K562 (cell line): ENCODE data around the gene ATRAID. TPM values are rescaled to one million over a fixed set of nuclear protein-coding genes. Genes with fewer than 3 reads are reported as not detected.
A peak's percentile ranks its signal among the peaks of the same experiment; 100 is the strongest.

ENCODE experiments used
- GTF2A2 ChIP-seq: IDR thresholded peaks from 2 replicates; pipeline ENCODE4 v1.6.1; 2016; ENCODE audit warnings: mild to moderate bottlenecking, missing genetic modification characterization, missing compliant biosample characterization
- HNRNPUL1 ChIP-seq: fragments of 200-400 bp; formaldehyde crosslinking; IDR thresholded peaks from 2 replicates; pipeline ENCODE4 v1.6.1; 2017; ENCODE audit warnings: low read length
- NFXL1 ChIP-seq: fragments of 450-650 bp; formaldehyde crosslinking; IDR thresholded peaks from 2 replicates; pipeline ENCODE4 v1.4.0; 2021; ENCODE audit warnings: mild to moderate bottlenecking
- RBM14 ChIP-seq: fragments of 200-400 bp; formaldehyde crosslinking; IDR thresholded peaks from 2 replicates; pipeline ENCODE4 v1.6.1; 2018; ENCODE audit warnings: low read depth, mild to moderate bottlenecking, low read length, moderate library complexity, borderline replicate concordance; ENCODE audit not compliant: insufficient read depth
- SETDB1 ChIP-seq: IDR thresholded peaks from one replicate; pipeline ENCODE4 v1.6.1; 2012; ENCODE audit warnings: low read length, control low read depth, inconsistent platforms
- SIN3B ChIP-seq: fragments of 450-650 bp; IDR thresholded peaks from 2 replicates; pipeline ENCODE4 v1.6.1; 2017; ENCODE audit warnings: low read depth, mild to moderate bottlenecking, moderate library complexity
- TAF7 ChIP-seq: fragments of 450-650 bp; IDR thresholded peaks from 2 replicates; pipeline ENCODE4 v1.6.1; 2016; ENCODE audit warnings: missing genetic modification characterization, missing compliant biosample characterization
- TCF7L2 ChIP-seq: fragments of 150-350 bp; IDR thresholded peaks from 2 replicates; pipeline ENCODE4 v1.6.1; 2016; ENCODE audit warnings: low read depth, mild to moderate bottlenecking, low read length, moderate library complexity
- YY1 ChIP-seq, 3 experiments: IDR thresholded peaks; 2 replicates each; pipeline ENCODE4 v1.6.1; 2011; ENCODE audit warnings: low read length in 2 of 3, mild to moderate bottlenecking in 2 of 3, moderate library complexity in 2 of 3, borderline replicate concordance in 1 of 3, control low read depth in 1 of 3, low read depth in 1 of 3; ENCODE audit not compliant: insufficient read depth in 3 of 3, insufficient replicate concordance in 2 of 3, control insufficient read depth in 1 of 3, insufficient read length in 1 of 3; ENCODE audit errors: extremely low read depth in 1 of 3
- ZEB2 ChIP-seq: fragments of 450-650 bp; IDR thresholded peaks from 2 replicates; pipeline ENCODE4 v1.6.1; 2016
- ZNF197 ChIP-seq: fragments of 200-800 bp; sonication (Bioruptor generic); IDR thresholded peaks from 2 replicates; pipeline ENCODE4 v1.6.1; 2016; ENCODE audit warnings: low read depth, missing genetic modification characterization, missing compliant biosample characterization
- ZNF583 ChIP-seq: fragments of 250-450 bp; sonication (Bioruptor Pico); IDR thresholded peaks from 2 replicates; pipeline ENCODE4 v1.4.0; 2020
- polyA plus RNA-seq, 8 experiments: library from polyadenylated mRNA; depleted of rRNA in 4 of 8; stranded (reverse) in 5 of 8; unstranded in 3 of 8; fragments of >200 nt; fragmentation: Nextera tagmentation in 2 of 8; fragmentation: Illumina TruSeq in 1 of 8; extraction: Ambion mirVana in 2 of 8; extraction: Trizol in 1 of 8; gene quantifications; 2 replicates each; pipeline versions ENCODE4 v1.2.1 to v1.2.3, GENCODE V29; 2011 to 2014; ENCODE audit warnings: inconsistent platforms in 1 of 8, missing spikeins in 1 of 8
- total RNA-seq, 7 experiments: library from RNA; depleted of rRNA in 6 of 7; stranded (reverse); fragments of >200 nt in 6 of 7; fragmentation: Illumina TruSeq in 2 of 7; extraction: Trizol in 2 of 7; gene quantifications; 2 replicates each; pipeline versions ENCODE4 v1.2.1 to v1.2.3, GENCODE V29; 2011 to 2021; ENCODE audit warnings: low replicate concordance in 1 of 7
- TF ChIP-seq, protein P1 (sequence below): fragments of 250-450 bp; sonication (Bioruptor Pico); IDR thresholded peaks from 2 replicates; pipeline ENCODE4 v1.8.0; 2021; ENCODE audit warnings: borderline replicate concordance, mild to moderate bottlenecking, moderate library complexity; ENCODE audit not compliant: poor library complexity, severe bottlenecking
- TF ChIP-seq, protein P2 (sequence below): fragments of 450-650 bp; conservative IDR thresholded peaks from 2 replicates; pipeline ENCODE4 v1.6.1; 2016; ENCODE audit warnings: missing genetic modification characterization, low read depth, mild to moderate bottlenecking, missing compliant biosample characterization, moderate library complexity
- TF ChIP-seq, protein P3 (sequence below): IDR thresholded peaks from 2 replicates; pipeline ENCODE4 v1.6.1; 2011; ENCODE audit warnings: borderline replicate concordance, low read depth, mild to moderate bottlenecking, moderate library complexity, low read length; ENCODE audit not compliant: insufficient read depth, poor library complexity, severe bottlenecking
- TF ChIP-seq, protein P4 (sequence below): fragments of 450-650 bp; formaldehyde crosslinking; IDR thresholded peaks from 2 replicates; pipeline ENCODE4 v1.4.0; 2020; ENCODE audit warnings: mild to moderate bottlenecking, mixed read lengths
- TF ChIP-seq, protein P5 (sequence below): fragments of 250-450 bp; sonication (Bioruptor Pico); IDR thresholded peaks from 2 replicates; pipeline ENCODE4 v1.5.0; 2021; ENCODE audit warnings: mild to moderate bottlenecking, moderate library complexity

The ATRAID gene
- total and polyA plus RNA-seq, 9 of the 15 experiments (the other 6 are each of a cell fraction or from before 2014, with no cell fraction given) = 70.2 to 187 (median 108) TPM

DNA sequence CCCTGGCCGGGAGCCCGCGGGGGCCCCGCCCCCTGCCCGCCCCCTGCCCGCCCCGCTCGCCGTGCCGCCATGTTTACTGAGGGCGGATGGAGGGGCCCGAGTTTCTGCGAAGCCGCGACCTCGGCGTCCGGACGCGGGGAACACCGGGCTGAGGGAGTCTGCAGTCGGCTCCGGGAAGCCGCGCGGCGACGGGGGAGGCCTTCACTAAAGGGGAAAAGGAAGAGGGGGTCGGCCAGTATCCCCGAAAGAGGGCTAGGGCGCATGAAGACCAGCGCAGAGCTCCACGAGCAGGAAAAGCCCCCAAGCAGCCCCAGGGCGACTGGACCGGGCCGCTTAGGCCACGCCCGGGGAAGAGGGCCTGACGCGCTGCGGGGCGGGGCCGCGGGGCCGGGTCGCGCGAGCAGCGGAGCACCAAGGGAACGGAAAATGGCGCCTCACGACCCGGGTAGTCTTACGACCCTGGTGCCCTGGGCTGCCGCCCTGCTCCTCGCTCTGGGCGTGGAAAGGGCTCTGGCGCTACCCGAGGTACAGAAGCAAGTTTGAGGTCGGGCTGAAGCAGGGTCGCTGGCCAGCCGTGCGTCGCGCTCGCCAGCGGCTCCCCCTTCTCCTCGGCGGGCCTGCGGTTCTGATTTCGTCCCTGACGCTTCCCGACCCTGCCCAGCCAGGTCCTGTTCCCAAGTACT, at the start of gene ATRAID, which contains the start of gene SLC5A6 (continued):
- TF ChIP-seq, protein P1, sequence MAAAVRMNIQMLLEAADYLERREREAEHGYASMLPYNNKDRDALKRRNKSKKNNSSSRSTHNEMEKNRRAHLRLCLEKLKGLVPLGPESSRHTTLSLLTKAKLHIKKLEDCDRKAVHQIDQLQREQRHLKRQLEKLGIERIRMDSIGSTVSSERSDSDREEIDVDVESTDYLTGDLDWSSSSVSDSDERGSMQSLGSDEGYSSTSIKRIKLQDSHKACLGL = no peak
- no peak for TF ChIP-seq RBM14
- TF ChIP-seq TCF7L2 = no peak
- peak; percentile 31; the same call in 1 of the 2 replicates for TF ChIP-seq GTF2A2 (tag)
- TF ChIP-seq, protein P2, sequence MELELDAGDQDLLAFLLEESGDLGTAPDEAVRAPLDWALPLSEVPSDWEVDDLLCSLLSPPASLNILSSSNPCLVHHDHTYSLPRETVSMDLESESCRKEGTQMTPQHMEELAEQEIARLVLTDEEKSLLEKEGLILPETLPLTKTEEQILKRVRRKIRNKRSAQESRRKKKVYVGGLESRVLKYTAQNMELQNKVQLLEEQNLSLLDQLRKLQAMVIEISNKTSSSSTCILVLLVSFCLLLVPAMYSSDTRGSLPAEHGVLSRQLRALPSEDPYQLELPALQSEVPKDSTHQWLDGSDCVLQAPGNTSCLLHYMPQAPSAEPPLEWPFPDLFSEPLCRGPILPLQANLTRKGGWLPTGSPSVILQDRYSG (tag) = no peak
- TF ChIP-seq, protein P3, sequence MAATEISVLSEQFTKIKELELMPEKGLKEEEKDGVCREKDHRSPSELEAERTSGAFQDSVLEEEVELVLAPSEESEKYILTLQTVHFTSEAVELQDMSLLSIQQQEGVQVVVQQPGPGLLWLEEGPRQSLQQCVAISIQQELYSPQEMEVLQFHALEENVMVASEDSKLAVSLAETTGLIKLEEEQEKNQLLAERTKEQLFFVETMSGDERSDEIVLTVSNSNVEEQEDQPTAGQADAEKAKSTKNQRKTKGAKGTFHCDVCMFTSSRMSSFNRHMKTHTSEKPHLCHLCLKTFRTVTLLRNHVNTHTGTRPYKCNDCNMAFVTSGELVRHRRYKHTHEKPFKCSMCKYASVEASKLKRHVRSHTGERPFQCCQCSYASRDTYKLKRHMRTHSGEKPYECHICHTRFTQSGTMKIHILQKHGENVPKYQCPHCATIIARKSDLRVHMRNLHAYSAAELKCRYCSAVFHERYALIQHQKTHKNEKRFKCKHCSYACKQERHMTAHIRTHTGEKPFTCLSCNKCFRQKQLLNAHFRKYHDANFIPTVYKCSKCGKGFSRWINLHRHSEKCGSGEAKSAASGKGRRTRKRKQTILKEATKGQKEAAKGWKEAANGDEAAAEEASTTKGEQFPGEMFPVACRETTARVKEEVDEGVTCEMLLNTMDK = no peak
- TF ChIP-seq, protein P4, sequence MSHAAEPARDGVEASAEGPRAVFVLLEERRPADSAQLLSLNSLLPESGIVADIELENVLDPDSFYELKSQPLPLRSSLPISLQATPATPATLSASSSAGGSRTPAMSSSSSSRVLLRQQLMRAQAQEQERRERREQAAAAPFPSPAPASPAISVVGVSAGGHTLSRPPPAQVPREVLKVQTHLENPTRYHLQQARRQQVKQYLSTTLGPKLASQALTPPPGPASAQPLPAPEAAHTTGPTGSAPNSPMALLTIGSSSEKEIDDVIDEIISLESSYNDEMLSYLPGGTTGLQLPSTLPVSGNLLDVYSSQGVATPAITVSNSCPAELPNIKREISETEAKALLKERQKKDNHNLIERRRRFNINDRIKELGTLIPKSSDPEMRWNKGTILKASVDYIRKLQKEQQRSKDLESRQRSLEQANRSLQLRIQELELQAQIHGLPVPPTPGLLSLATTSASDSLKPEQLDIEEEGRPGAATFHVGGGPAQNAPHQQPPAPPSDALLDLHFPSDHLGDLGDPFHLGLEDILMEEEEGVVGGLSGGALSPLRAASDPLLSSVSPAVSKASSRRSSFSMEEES (CRISPR knock-in tag) = no peak
- no peak for TF ChIP-seq NFXL1 (CRISPR knock-in tag)
- 0 out of 2 replicates have a peak, but pooled peaks have one; percentile 16 for TF ChIP-seq ZEB2
- TF ChIP-seq YY1 (IDR thresholded peaks at IDR 0.05; ENCODE audit: borderline replicate concordance in 1 of 3, control insufficient read depth in 1 of 3, extremely low read depth in 1 of 3, insufficient read depth in 3 of 3, insufficient read length in 1 of 3, insufficient replicate concordance in 2 of 3, low read depth in 1 of 3, low read length in 2 of 3) = peak; percentile 70 to 88 (median 85)
- TF ChIP-seq HNRNPUL1 = no peak
- TF ChIP-seq SETDB1 = no peak
- TF ChIP-seq, protein P5, sequence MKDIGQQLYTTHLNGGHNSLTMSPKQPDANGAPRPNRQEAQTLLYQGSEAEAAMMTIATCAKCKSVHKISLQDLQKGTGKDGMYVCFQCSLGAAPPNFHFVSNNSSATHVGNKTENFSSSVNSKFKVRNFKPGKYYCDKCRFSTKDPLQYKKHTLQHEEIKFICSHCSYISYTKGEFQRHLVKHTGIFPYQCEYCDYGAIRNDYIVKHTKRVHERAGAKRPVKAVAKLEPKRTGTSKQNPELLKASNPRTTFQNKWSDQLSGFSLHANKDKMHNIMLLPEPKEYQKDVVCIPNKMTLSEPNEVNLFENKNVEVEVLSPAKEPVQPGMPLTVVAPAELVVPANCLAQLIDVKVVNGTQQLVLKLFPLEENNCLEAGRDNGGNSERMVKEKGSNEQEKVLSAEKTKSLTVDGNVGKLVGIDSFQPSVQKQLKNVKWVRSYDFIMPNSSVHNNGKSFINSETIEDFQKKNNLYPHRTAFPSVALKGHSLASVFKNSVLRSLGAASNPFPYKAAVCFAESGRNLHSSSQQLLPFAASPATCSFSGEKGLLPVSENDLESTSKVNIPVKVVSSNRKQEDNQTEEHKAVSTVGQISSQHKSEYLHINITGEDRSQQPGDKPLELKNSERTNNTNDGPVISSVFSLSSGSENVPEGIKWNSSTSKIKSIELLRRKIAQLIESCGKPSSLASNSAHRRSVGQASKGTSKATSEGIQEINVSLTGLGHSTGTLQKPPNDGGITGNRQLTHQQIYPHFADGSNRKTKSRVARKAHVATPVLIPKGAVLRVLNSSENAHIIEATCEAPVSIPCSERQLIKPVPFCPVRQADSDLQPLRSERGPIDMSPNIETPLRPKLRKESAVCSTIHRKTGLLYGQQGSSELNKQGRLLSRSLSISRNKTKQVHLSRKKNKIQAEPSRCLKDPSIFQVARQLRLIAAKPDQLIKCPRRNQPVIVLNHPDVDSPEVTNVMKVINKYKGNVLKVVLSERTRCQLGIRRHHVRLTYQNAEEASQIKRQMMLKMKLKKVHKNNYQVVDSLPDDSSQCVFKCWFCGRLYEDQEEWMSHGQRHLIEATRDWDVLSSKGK (CRISPR knock-in tag) = no peak
- no peak for TF ChIP-seq ZNF197 (CRISPR knock-in tag)
- peak; percentile 91 for TF ChIP-seq SIN3B
- TF ChIP-seq TAF7 (tag) = peak; percentile 60; the same call in 1 of the 2 replicates
- TF ChIP-seq ZNF583 (CRISPR knock-in tag) = no peak
